DMS 273 treated with DMSO at 0.1 percent for 48 hours (cell line): ENCODE data around the gene ADGRD1.

Experiments
- DNase-seq: peaks from one replicate; lab custom pipeline; 2025; lab: John Stamatoyannopoulos, UW

ADGRD1 gene

GRCh38 chr12:131007031-131007739 is 53.5 kb downstream of the ADGRD1 start:
- no peak for DNase-seq

GRCh38 chr12:131007740-131008117 is 54.0 kb downstream of the ADGRD1 start:
- no peak for DNase-seq

- no peak for DNase-seq
These were observed 54.6 kb downstream of the ADGRD1 start for GRCh38 chr12:131008131-131008912.

- no peak for DNase-seq
These were observed 55.2 kb downstream of the ADGRD1 start for GRCh38 chr12:131008913-131009270.

GRCh38 chr12:131009595-131010395 is 56.1 kb downstream of the ADGRD1 start:
- no peak for DNase-seq

- DNase-seq: no peak
These were observed 56.9 kb downstream of the ADGRD1 start for GRCh38 chr12:131010396-131011131.

GRCh38 chr12:131011165-131012079 is 57.7 kb downstream of the ADGRD1 start:
- no peak for DNase-seq

- DNase-seq: no peak
These were observed 58.8 kb downstream of the ADGRD1 start for GRCh38 chr12:131012279-131013069.

GRCh38 chr12:131013118-131013517 is 59.4 kb downstream of the ADGRD1 start:
- DNase-seq: no peak

GRCh38 chr12:131014343-131014742 is 60.6 kb downstream of the ADGRD1 start:
- no peak for DNase-seq

- DNase-seq: no peak
These were observed 62.1 kb downstream of the ADGRD1 start for GRCh38 chr12:131015581-131016337.

GRCh38 chr12:131017477-131017991 is 63.8 kb downstream of the ADGRD1 start:
- DNase-seq: no peak

GRCh38 chr12:131018019-131018620 is 64.4 kb downstream of the ADGRD1 start:
- DNase-seq: no peak

GRCh38 chr12:131018808-131019397 is 65.2 kb downstream of the ADGRD1 start:
- no peak for DNase-seq

GRCh38 chr12:131020326-131021153 is 66.8 kb downstream of the ADGRD1 start:
- DNase-seq: no peak

GRCh38 chr12:131021154-131021541 is 67.4 kb downstream of the ADGRD1 start:
- no peak for DNase-seq

GRCh38 chr12:131024026-131024425 is 70.3 kb downstream of the ADGRD1 start:
- no peak for DNase-seq
